GM12878 (cell line): ENCODE data around the gene OR4E2. TPM values are rescaled to one million over a fixed set of nuclear protein-coding genes. Genes with fewer than 3 reads are reported as not detected.

Experiments
- ATAC-seq: fragments of 200-7000 bp; cut with Tn5 transposase; 3 replicates; pipeline ENCODE4 v1.9.1; 2020; ENCODE audit warnings: mild to moderate bottlenecking, moderate library complexity
- BruUV-seq: library from RNA; stranded (reverse); fragments of 400-500 nt; replicated peaks from 2 replicates; lab custom pipeline; 2021; lab: Mats Ljungman, UMichigan
- CTCF ChIA-PET: fragments of 300-600 bp; sonication (Branson Sonifier 250); formaldehyde crosslinking; extraction: SDS; loops from one replicate; lab custom pipeline; 2021; ENCODE audit warnings: inconsistent platforms; lab: Yijun Ruan, JAX
- POLR2A ChIA-PET: fragments of 350-600 bp; formaldehyde crosslinking; extraction: SDS; loops from one replicate; lab custom pipeline; 2021; ENCODE audit warnings: inconsistent platforms; lab: Charles Lee
- RAD21 ChIA-PET: fragments of 300-600 bp; sonication (Branson Sonifier 250); formaldehyde crosslinking; loops from one replicate; lab custom pipeline; 2023; ENCODE audit warnings: antibody characterized with exemption; ENCODE audit not compliant: unreplicated experiment; lab: Charles Lee
- SMC1A ChIA-PET: fragments of 300-600 bp; sonication (Branson Sonifier 250); formaldehyde crosslinking; loops from one replicate; lab custom pipeline; 2023; ENCODE audit not compliant: unreplicated experiment, uncharacterized antibody; lab: Charles Lee
- DNase-seq: peaks from one replicate; pipeline ENCODE4 v3.0.0-alpha.2; 2011; ENCODE audit warnings: low read depth, low spot score
- FAIRE-seq: peaks from 3 replicates; lab custom pipeline; 2011; peaks lifted over from hg19 to GRCh38; lab: Jason Lieb, UNC
- H2AFZ ChIP-seq: 2 replicates; pipeline ENCODE4 v1.6.0; 2011; ENCODE audit warnings: low read depth, low read length, control low read depth; ENCODE audit not compliant: control insufficient read depth
- H3K27ac ChIP-seq: 2 replicates; pipeline ENCODE4 v1.5.1; 2011; ENCODE audit warnings: control low read depth; ENCODE audit not compliant: control insufficient read depth, insufficient read depth
- H3K27me3 ChIP-seq, 2 experiments: replicated peaks in 1 of 2; 2 replicates each; pipeline versions ENCODE4 v1.6.0 to v1.6.1; 2011; ENCODE audit warnings: low read length in 1 of 2; ENCODE audit not compliant: control insufficient read depth in 2 of 2, insufficient read depth in 2 of 2
- H3K36me3 ChIP-seq, 2 experiments: 2 replicates each; pipeline ENCODE4 v1.5.1; 2011; ENCODE audit warnings: low read length in 1 of 2; ENCODE audit not compliant: control insufficient read depth in 2 of 2, insufficient read depth in 2 of 2
- H3K4me1 ChIP-seq: 2 replicates; pipeline ENCODE4 v1.6.1; 2011; ENCODE audit warnings: mild to moderate bottlenecking, low read length, moderate library complexity, mixed read lengths; ENCODE audit not compliant: control insufficient read depth, insufficient read depth
- H3K4me2 ChIP-seq: 2 replicates; pipeline ENCODE4 v1.6.0; 2011; ENCODE audit warnings: control low read depth; ENCODE audit not compliant: control insufficient read depth, insufficient read depth
- H3K4me3 ChIP-seq: fragments of 200-600 bp; sonication (generic); 2 replicates; pipeline ENCODE4 v1.5.1; 2016
- H3K79me2 ChIP-seq: 2 replicates; pipeline ENCODE4 v1.6.0; 2011; ENCODE audit warnings: low read length; ENCODE audit not compliant: control insufficient read depth, insufficient read depth
- H3K9ac ChIP-seq: 2 replicates; pipeline ENCODE4 v1.8.0; 2011; ENCODE audit warnings: low read length, control low read depth, mixed read lengths; ENCODE audit not compliant: control insufficient read depth, insufficient read depth
- H3K9me3 ChIP-seq: replicated peaks from 3 replicates; pipeline ENCODE4 v1.5.1; 2011; ENCODE audit warnings: mild to moderate bottlenecking, low read length; ENCODE audit not compliant: control insufficient read depth, insufficient read depth
- H4K20me1 ChIP-seq: 2 replicates; pipeline ENCODE4 v1.6.0; 2011; ENCODE audit not compliant: control insufficient read depth, insufficient read depth
- ATF7 ChIP-seq: fragments of 450-650 bp; IDR thresholded peaks from 2 replicates; pipeline ENCODE4 v1.6.1; 2016; ENCODE audit warnings: low read depth, mild to moderate bottlenecking
- ESRRA ChIP-seq: IDR thresholded peaks from 2 replicates; pipeline ENCODE4 v1.6.1; 2012; ENCODE audit warnings: mild to moderate bottlenecking, low read length, improper control_type of control experiment
- IRF4 ChIP-seq: IDR thresholded peaks from 2 replicates; pipeline ENCODE4 v1.6.1; 2011; ENCODE audit warnings: low read depth, low read length
- JUNB ChIP-seq: IDR thresholded peaks from 2 replicates; pipeline ENCODE4 v1.6.1; 2016; ENCODE audit warnings: antibody characterized with exemption, mild to moderate bottlenecking
- KAT2A ChIP-seq: conservative IDR thresholded peaks from 2 replicates; pipeline ENCODE4 v1.6.1; 2011; ENCODE audit warnings: low read depth, low read length; ENCODE audit not compliant: control insufficient read depth
- KLF5 ChIP-seq: fragments of 450-650 bp; IDR thresholded peaks from 2 replicates; pipeline ENCODE4 v1.6.1; 2014; ENCODE audit warnings: mild to moderate bottlenecking; ENCODE audit not compliant: partially characterized antibody
- MEF2A ChIP-seq: IDR thresholded peaks from 2 replicates; pipeline ENCODE4 v1.6.1; 2011; ENCODE audit warnings: low read depth, mild to moderate bottlenecking, low read length, moderate library complexity; ENCODE audit not compliant: insufficient read depth
- POLR2AphosphoS5 ChIP-seq: IDR thresholded peaks from 2 replicates; pipeline ENCODE4 v1.6.1; 2011; ENCODE audit warnings: mild to moderate bottlenecking, low read length, inconsistent platforms
- SMAD1 ChIP-seq: fragments of 450-650 bp; IDR thresholded peaks from 2 replicates; pipeline ENCODE4 v1.6.1; 2018; ENCODE audit warnings: mild to moderate bottlenecking, low read depth; ENCODE audit not compliant: partially characterized antibody
- SREBF2 ChIP-seq: IDR thresholded peaks from 2 replicates; pipeline ENCODE4 v1.6.1; 2012; ENCODE audit warnings: mild to moderate bottlenecking, low read length
- WRNIP1 ChIP-seq: IDR thresholded peaks from 2 replicates; pipeline ENCODE4 v1.6.1; 2011; ENCODE audit warnings: low read depth, low read length, improper control_type of control experiment, borderline replicate concordance
- ZBED1 ChIP-seq: IDR thresholded peaks from 2 replicates; pipeline ENCODE4 v1.6.1; 2016; ENCODE audit warnings: borderline replicate concordance
- ZNF24 ChIP-seq: fragments of 450-650 bp; IDR thresholded peaks from 2 replicates; pipeline ENCODE4 v1.6.1; 2017; ENCODE audit warnings: antibody characterized with exemption, mild to moderate bottlenecking
- WGBS: methylation state at CpG from one replicate; pipeline ENCODE4 v1.1.6; 2016; ENCODE audit warnings: low lambda C conversion rate; ENCODE audit not compliant: insufficient replicate concordance, insufficient coverage; ENCODE audit errors: missing lambda C conversion rate; 5-methylcytosine and 5-hydroxymethylcytosine counted together
- in situ Hi-C: fragments of 300-500 bp; cut with MboI; formaldehyde crosslinking; loops from 9 replicates; pipeline ENCODE4 v1.14.3; 2018; ENCODE audit warnings: mixed read lengths
- intact Hi-C: fragments of 100-400 bp; cut with micrococcal nuclease; formaldehyde crosslinking; loops from one replicate; pipeline ENCODE4 v1.14.2; 2022; ENCODE audit not compliant: unreplicated experiment
- polyA plus RNA-seq, 11 experiments: library from polyadenylated mRNA; depleted of rRNA in 4 of 11; unstranded in 6 of 11; stranded (reverse) in 5 of 11; fragments of >200 nt; fragmentation: Nextera tagmentation in 4 of 11; fragmentation: Illumina TruSeq in 1 of 11; extraction: Ambion mirVana in 4 of 11; extraction: Trizol in 1 of 11; gene quantifications; 1 replicate in 1 of 11; 2 replicates in 10 of 11; pipeline versions ENCODE4 v1.2.1 to v1.2.3, GENCODE V29; 2011 to 2016; ENCODE audit warnings: inconsistent platforms in 2 of 11, missing spikeins in 2 of 11, low read depth in 1 of 11
- total RNA-seq, 4 experiments: library from RNA; depleted of rRNA in 3 of 4; stranded (reverse); fragments of >200 nt in 3 of 4; fragmentation: Illumina TruSeq in 1 of 4; extraction: Trizol in 1 of 4; gene quantifications; 2 replicates each; pipeline versions ENCODE4 v1.2.1 to v1.2.3, GENCODE V29; 2013 to 2021
- TF ChIP-seq, protein P1 (sequence below): fragments of 450-650 bp; formaldehyde crosslinking; IDR thresholded peaks from 2 replicates; pipeline ENCODE4 v1.4.0; 2020; ENCODE audit warnings: mild to moderate bottlenecking, moderate library complexity
- TF ChIP-seq, protein P2 (sequence below), 3 experiments: IDR thresholded peaks in 2 of 3; conservative IDR thresholded peaks in 1 of 3; 2 replicates each; pipeline ENCODE4 v1.5.1; 2011; ENCODE audit warnings: low read depth in 3 of 3, low read length in 3 of 3, mild to moderate bottlenecking in 3 of 3, control low read depth in 2 of 3, moderate library complexity in 2 of 3, inconsistent platforms in 1 of 3, mixed read lengths in 1 of 3; ENCODE audit not compliant: control insufficient read depth in 2 of 3, insufficient read depth in 1 of 3; ENCODE audit errors: extremely low read depth in 1 of 3
- TF ChIP-seq, protein P3 (sequence below): fragments of 450-650 bp; IDR thresholded peaks from 2 replicates; pipeline ENCODE4 v1.6.1; 2017; ENCODE audit warnings: mild to moderate bottlenecking, moderate library complexity

Gene OR4E2
- total and polyA plus RNA-seq, 10 of the 15 experiments (the other 5 are each of a cell fraction or from before 2014, with no cell fraction given) = not detected

DNA sequence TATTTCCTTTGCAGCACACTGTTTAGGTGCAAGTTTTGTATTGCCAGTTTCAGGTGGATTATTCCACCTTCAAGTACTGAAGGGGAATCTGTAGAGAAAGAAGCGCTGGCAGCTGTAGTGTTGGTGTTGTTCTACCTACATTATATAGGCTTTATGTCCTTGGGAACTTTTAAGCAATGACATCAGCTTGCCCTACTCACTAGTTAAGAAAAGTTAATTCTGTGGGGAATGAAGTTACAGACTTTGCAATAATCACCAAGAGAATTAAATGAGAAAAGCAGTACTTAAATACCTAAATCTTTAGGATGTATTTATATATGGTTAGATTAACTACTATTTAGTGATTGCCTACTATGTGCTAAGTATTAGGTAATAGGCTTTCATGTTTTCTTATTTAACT is 20.1 kb downstream of the OR4E2 start, which contains the start of gene OR4E1:
TSS of gene OR4E1 (minus strand) at position 101 of the 400 bp plus-strand sequence. CDS start 2,883 bp downstream, outside the sequence.
- H3K36me3 ChIP-seq = no peaks in the 10 kb centered on the region
- H3K79me2 ChIP-seq = no peaks in the 10 kb centered on the region
- H4K20me1 ChIP-seq = no peaks in the 10 kb centered on the region
- no TSS peak for BruUV-seq
- H3K4me3 ChIP-seq = no peak within 1 kb of the TSS
- no peak within 1 kb of the TSS for H3K4me2 ChIP-seq
- ATAC-seq (no peak), DNase-seq (no peak), FAIRE-seq (no peak)
- ChIA-PET POLR2A (no interaction called here), CTCF (no interaction called here), RAD21 (no interaction called here), SMC1A (no interaction called here)
- WGBS = 4% methylated on average over 1 of the region's 1 CpG
- peaks cover 0 to 1% of the 10 kb centered on the region in 2 experiments; a peak in 1 of 4 replicates for H3K27me3 ChIP-seq
- in situ Hi-C loops = no loop called here
- no peak within 1 kb of the TSS for H3K9ac ChIP-seq
- H3K9me3 ChIP-seq = no peaks in the 10 kb centered on the region; the same call in 2 of the 3 replicates
- H3K4me1 ChIP-seq = no peaks in the 10 kb centered on the region
- intact Hi-C loops = no loop called here
- TF ChIP-seq MEF2A (no peak), KLF5 (no peak), SMAD1 (no peak), JUNB (no peak), ZNF24 (no peak), ATF7 (no peak), WRNIP1 (no peak), POLR2AphosphoS5 (no peak), KAT2A (no peak), ESRRA (no peak), ZBED1 (no peak), IRF4 (no peak), SREBF2 (no peak)
- TF ChIP-seq, protein P1, sequence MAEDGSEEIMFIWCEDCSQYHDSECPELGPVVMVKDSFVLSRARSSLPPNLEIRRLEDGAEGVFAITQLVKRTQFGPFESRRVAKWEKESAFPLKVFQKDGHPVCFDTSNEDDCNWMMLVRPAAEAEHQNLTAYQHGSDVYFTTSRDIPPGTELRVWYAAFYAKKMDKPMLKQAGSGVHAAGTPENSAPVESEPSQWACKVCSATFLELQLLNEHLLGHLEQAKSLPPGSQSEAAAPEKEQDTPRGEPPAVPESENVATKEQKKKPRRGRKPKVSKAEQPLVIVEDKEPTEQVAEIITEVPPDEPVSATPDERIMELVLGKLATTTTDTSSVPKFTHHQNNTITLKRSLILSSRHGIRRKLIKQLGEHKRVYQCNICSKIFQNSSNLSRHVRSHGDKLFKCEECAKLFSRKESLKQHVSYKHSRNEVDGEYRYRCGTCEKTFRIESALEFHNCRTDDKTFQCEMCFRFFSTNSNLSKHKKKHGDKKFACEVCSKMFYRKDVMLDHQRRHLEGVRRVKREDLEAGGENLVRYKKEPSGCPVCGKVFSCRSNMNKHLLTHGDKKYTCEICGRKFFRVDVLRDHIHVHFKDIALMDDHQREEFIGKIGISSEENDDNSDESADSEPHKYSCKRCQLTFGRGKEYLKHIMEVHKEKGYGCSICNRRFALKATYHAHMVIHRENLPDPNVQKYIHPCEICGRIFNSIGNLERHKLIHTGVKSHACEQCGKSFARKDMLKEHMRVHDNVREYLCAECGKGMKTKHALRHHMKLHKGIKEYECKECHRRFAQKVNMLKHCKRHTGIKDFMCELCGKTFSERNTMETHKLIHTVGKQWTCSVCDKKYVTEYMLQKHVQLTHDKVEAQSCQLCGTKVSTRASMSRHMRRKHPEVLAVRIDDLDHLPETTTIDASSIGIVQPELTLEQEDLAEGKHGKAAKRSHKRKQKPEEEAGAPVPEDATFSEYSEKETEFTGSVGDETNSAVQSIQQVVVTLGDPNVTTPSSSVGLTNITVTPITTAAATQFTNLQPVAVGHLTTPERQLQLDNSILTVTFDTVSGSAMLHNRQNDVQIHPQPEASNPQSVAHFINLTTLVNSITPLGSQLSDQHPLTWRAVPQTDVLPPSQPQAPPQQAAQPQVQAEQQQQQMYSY (CRISPR knock-in tag) = no peak
- TF ChIP-seq, protein P2, sequence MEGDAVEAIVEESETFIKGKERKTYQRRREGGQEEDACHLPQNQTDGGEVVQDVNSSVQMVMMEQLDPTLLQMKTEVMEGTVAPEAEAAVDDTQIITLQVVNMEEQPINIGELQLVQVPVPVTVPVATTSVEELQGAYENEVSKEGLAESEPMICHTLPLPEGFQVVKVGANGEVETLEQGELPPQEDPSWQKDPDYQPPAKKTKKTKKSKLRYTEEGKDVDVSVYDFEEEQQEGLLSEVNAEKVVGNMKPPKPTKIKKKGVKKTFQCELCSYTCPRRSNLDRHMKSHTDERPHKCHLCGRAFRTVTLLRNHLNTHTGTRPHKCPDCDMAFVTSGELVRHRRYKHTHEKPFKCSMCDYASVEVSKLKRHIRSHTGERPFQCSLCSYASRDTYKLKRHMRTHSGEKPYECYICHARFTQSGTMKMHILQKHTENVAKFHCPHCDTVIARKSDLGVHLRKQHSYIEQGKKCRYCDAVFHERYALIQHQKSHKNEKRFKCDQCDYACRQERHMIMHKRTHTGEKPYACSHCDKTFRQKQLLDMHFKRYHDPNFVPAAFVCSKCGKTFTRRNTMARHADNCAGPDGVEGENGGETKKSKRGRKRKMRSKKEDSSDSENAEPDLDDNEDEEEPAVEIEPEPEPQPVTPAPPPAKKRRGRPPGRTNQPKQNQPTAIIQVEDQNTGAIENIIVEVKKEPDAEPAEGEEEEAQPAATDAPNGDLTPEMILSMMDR (IDR thresholded peaks at IDR 0.05 in 2 of 3, conservative IDR thresholded peaks at IDR 0.05 in 1 of 3; ENCODE audit: control insufficient read depth in 2 of 3, extremely low read depth in 1 of 3, insufficient read depth in 1 of 3, low read depth in 3 of 3, low read length in 3 of 3) = no peak
- TF ChIP-seq, protein P3, sequence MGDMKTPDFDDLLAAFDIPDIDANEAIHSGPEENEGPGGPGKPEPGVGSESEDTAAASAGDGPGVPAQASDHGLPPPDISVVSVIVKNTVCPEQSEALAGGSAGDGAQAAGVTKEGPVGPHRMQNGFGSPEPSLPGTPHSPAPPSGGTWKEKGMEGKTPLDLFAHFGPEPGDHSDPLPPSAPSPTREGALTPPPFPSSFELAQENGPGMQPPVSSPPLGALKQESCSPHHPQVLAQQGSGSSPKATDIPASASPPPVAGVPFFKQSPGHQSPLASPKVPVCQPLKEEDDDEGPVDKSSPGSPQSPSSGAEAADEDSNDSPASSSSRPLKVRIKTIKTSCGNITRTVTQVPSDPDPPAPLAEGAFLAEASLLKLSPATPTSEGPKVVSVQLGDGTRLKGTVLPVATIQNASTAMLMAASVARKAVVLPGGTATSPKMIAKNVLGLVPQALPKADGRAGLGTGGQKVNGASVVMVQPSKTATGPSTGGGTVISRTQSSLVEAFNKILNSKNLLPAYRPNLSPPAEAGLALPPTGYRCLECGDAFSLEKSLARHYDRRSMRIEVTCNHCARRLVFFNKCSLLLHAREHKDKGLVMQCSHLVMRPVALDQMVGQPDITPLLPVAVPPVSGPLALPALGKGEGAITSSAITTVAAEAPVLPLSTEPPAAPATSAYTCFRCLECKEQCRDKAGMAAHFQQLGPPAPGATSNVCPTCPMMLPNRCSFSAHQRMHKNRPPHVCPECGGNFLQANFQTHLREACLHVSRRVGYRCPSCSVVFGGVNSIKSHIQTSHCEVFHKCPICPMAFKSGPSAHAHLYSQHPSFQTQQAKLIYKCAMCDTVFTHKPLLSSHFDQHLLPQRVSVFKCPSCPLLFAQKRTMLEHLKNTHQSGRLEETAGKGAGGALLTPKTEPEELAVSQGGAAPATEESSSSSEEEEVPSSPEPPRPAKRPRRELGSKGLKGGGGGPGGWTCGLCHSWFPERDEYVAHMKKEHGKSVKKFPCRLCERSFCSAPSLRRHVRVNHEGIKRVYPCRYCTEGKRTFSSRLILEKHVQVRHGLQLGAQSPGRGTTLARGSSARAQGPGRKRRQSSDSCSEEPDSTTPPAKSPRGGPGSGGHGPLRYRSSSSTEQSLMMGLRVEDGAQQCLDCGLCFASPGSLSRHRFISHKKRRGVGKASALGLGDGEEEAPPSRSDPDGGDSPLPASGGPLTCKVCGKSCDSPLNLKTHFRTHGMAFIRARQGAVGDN = no peak
- H3K27ac ChIP-seq = no peak within 1 kb of the TSS
- H2AFZ ChIP-seq = no peak within 1 kb of the TSS
